Natural killer cell (primary cell): ENCODE data around the gene KREMEN2. TPM values are rescaled to one million over a fixed set of nuclear protein-coding genes. Genes with fewer than 3 reads are reported as not detected.

Experiments used
- ATAC-seq, 3 donors: fragments of 150-1000 bp in 2 of 3; fragments of 200-7000 bp in 1 of 3; cut with Tn5 transposase; 1 replicate in 1 of 3; 2 replicates in 2 of 3; pipeline ENCODE4 v1.10.0; 2021; ENCODE audit warnings: mild to moderate bottlenecking in 2 of 3, moderate library complexity in 2 of 3
- DNase-seq, 2 donors: peaks; one replicate each; pipeline versions ENCODE4 v3.0.0 to v3.0.0-alpha.2; 2013 to 2021; ENCODE audit warnings: mixed read lengths in 1 of 2
- H3K27ac ChIP-seq: one replicate; pipeline ENCODE4 v1.5.1; 2013; ENCODE audit warnings: mild to moderate bottlenecking, low read length
- H3K27me3 ChIP-seq: one replicate; pipeline ENCODE4 v1.6.1; 2013; ENCODE audit warnings: low read length; ENCODE audit not compliant: control insufficient read depth, insufficient read depth
- H3K36me3 ChIP-seq: one replicate; pipeline ENCODE4 v1.6.1; 2013; ENCODE audit warnings: low read length; ENCODE audit not compliant: control insufficient read depth, insufficient read depth
- H3K4me1 ChIP-seq: one replicate; pipeline ENCODE4 v1.6.1; 2013; ENCODE audit warnings: low read length; ENCODE audit not compliant: control insufficient read depth, insufficient read depth
- H3K4me3 ChIP-seq: one replicate; pipeline ENCODE4 v1.5.1; 2013; ENCODE audit warnings: low read length
- H3K9me3 ChIP-seq: one replicate; pipeline ENCODE4 v1.6.1; 2013; ENCODE audit warnings: low read length; ENCODE audit not compliant: control insufficient read depth, insufficient read depth
- H3K27ac Mint-ChIP-seq, 2 donors: one replicate each; pipeline ENCODE4 v1.8.0; 2022; ENCODE audit warnings: mild to moderate bottlenecking in 2 of 2, mixed read lengths in 2 of 2, moderate library complexity in 1 of 2
- H3K27me3 Mint-ChIP-seq, 2 donors: one replicate each; pipeline ENCODE4 v1.8.0; 2022; ENCODE audit warnings: low read depth in 2 of 2, mixed read lengths in 2 of 2
- H3K36me3 Mint-ChIP-seq: one replicate; pipeline ENCODE4 v1.8.0; 2022; ENCODE audit warnings: mixed read lengths
- H3K4me1 Mint-ChIP-seq, 2 donors: one replicate each; pipeline ENCODE4 v1.8.0; 2022; ENCODE audit warnings: mixed read lengths in 2 of 2
- H3K4me3 Mint-ChIP-seq: one replicate; pipeline ENCODE4 v1.8.0; 2022; ENCODE audit warnings: mild to moderate bottlenecking, moderate library complexity, mixed read lengths
- H3K9me3 Mint-ChIP-seq, 2 donors: one replicate each; pipeline ENCODE4 v1.8.0; 2022; ENCODE audit warnings: mixed read lengths in 2 of 2
- WGBS: methylation state at CpG from one replicate; pipeline ENCODE4 v1.1.7; 2013; ENCODE audit warnings: missing lambda C conversion rate; ENCODE audit not compliant: insufficient coverage; 5-methylcytosine and 5-hydroxymethylcytosine counted together
- intact Hi-C: fragments of 100-400 bp; cut with micrococcal nuclease; formaldehyde crosslinking; loops from one replicate; pipeline ENCODE4 v1.14.2; 2022
- total RNA-seq, 4 donors: library from RNA; stranded (reverse); fragments of 120-200 nt in 1 of 4; gene quantifications; one replicate each; pipeline versions ENCODE4 v1.2.3 to v1.2.4, GENCODE V29; 2013 to 2022
- TF ChIP-seq, protein P1 (sequence below): fragments of 200-600 bp; IDR thresholded peaks from one replicate; pipeline ENCODE4 v1.8.0; 2022; ENCODE audit warnings: antibody characterized with exemption

The KREMEN2 gene
- total RNA-seq, 3 donors from 2014 or later (not counting 1 experiment from before 2014, with no cell fraction given) = 0.16 TPM; not detected in 2

DNA sequence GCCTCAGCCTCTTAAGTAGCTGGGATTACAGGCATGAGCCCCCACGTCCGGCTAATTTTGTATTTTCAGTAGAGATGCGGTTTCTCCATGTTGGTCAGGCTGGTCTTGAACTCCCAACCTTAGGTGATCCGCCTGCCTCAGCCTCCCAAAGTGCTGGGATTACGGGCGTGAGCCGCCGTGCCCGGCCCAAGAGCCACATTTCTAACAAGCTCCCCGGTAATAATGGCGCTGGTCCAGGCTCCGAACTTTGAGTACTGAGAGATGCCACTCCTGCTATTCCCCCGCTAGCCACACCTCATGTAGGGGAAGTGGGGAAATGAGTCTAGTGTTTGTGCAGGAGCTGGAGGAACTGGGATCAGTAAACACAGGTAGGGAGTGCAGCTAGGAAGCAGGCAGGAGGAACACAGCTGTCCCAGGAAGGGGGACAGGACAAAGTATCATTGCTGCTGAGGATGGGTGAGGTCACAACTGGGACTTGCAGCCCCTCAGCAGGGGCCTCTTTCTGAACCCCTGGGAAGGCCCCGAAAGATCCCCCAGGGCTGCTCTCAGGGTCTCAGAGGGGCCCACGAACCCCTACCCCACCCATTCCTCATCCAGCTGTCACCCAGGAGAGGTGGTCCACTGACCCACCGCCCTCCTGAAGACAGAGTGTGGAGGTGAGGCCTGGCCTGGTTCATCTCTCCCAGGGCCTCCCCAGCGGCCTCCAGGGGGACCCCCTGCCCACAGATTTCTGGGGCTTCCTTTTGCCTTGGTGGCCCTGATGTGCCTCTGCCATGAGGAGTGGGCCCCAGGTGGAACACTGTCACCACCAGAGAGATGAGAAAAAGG lies 3.7 kb upstream of the KREMEN2 start:
- TF ChIP-seq, protein P1, sequence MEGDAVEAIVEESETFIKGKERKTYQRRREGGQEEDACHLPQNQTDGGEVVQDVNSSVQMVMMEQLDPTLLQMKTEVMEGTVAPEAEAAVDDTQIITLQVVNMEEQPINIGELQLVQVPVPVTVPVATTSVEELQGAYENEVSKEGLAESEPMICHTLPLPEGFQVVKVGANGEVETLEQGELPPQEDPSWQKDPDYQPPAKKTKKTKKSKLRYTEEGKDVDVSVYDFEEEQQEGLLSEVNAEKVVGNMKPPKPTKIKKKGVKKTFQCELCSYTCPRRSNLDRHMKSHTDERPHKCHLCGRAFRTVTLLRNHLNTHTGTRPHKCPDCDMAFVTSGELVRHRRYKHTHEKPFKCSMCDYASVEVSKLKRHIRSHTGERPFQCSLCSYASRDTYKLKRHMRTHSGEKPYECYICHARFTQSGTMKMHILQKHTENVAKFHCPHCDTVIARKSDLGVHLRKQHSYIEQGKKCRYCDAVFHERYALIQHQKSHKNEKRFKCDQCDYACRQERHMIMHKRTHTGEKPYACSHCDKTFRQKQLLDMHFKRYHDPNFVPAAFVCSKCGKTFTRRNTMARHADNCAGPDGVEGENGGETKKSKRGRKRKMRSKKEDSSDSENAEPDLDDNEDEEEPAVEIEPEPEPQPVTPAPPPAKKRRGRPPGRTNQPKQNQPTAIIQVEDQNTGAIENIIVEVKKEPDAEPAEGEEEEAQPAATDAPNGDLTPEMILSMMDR = no peak
- DNase-seq (no peak), ATAC-seq (no peak)
- Mint-ChIP-seq H3K9me3 (no peaks in the 10 kb centered on the region), H3K4me1 (peaks cover 0 to 19% of the 10 kb centered on the region in 2 donors), H3K27ac (no peak overlapping the region), H3K4me3 (no peak overlapping the region), H3K27me3 (peaks cover 0 to 17% of the 10 kb centered on the region in 2 donors), H3K36me3 (no peaks in the 10 kb centered on the region)
- Histone ChIP-seq H3K27ac (no peak overlapping the region), H3K27me3 (peaks cover 36% of the 10 kb centered on the region), H3K4me1 (peaks cover 32% of the 10 kb centered on the region), H3K4me3 (no peak overlapping the region), H3K36me3 (no peaks in the 10 kb centered on the region), H3K9me3 (no peaks in the 10 kb centered on the region)
- intact Hi-C loops = no loop called here
- WGBS = 85% methylated on average over 17 of the region's 17 CpGs

DNA sequence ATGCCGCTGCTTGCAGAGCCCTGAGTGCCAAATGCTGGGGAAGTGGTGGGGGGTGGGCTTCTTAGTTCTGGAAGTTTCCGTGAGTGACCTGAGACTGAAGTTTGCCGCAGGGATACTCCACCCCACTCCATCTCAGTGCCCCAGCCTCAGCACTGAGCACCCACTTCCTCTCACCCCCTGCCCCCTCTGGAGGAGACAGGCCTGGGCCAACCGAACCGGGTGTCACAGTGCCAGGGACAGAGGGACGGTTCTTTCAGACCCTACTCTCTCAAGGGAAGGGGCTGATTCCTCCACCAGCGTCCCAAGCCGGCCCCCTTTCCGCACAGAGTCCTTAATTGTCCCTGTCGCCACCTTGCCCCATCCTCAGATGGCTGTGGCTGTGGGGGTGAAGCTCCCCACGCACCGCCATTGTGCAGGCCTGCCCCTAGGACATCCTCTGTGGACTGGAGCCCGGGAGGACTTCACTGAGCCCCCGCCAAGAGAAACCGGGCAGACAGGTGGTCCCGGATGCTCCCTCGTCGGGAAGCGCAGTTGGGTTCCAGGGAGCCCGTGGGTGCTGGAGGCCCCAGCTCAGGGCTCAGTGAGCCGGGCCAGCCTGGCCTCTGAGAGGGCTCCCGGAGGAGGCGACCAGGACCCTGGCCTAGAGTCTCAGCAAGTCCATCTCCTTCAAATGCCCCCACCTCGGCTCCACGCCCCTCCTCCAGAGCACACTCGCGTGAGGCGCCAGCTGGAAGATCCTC lies 1.6 kb upstream of the KREMEN2 start:
- TF ChIP-seq, protein P1 = no peak
- H3K4me3 Mint-ChIP-seq = no peak overlapping the region
- peaks cover 44% of the 10 kb centered on the region for H3K27me3 ChIP-seq
- H3K4me1 Mint-ChIP-seq = peaks cover 0 to 23% of the 10 kb centered on the region in 2 donors
- H3K9me3 ChIP-seq = no peaks in the 10 kb centered on the region
- DNase-seq (peak in 1 of 2 donors; percentile 29), ATAC-seq (no peak)
- 32% methylated on average over 28 of the region's 28 CpGs for WGBS
- no peak overlapping the region for H3K27ac ChIP-seq
- no peaks in the 10 kb centered on the region for H3K9me3 Mint-ChIP-seq
- H3K36me3 Mint-ChIP-seq = no peaks in the 10 kb centered on the region
- intact Hi-C loops = no loop called here
- peaks cover 0 to 14% of the 10 kb centered on the region in 2 donors for H3K27me3 Mint-ChIP-seq
- no peaks in the 10 kb centered on the region for H3K36me3 ChIP-seq
- H3K4me1 ChIP-seq = peaks cover 41% of the 10 kb centered on the region
- H3K27ac Mint-ChIP-seq = no peak overlapping the region
- no peak overlapping the region for H3K4me3 ChIP-seq

DNA sequence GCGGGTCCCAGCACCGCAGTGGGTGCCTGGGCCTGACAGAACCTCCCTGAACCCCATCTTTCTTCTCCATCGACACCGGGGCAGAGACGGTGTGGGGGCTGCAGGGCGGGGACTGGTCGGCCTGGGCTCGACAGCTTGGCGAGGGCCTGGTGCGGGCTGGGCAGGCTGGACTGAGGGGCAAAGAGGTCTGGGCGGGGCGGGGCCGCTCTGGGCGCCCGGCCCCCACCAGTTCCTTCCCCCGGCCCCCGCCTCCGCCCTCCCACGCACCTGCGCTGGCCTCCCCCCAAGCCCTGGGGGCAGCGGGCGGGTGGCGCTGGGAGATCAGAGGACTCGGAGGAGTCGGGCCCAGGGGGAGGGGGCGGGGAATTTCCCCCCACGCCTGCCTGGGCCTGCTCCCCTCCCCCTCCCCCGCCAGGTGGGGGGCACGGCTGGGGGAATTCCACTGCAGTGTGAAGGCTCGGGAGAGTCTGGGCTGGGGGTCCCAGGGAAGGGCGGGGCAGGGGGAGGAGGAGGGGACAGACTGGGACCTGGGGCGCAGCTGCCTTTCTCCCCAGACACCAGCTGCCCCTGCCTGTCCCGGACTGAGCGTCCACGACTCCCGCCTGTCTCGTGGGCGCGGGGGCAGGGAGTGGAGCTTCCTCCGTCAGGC lies 877 bp upstream of the KREMEN2 start:
- H3K4me3 Mint-ChIP-seq = peak overlapping the region; percentile 65
- intact Hi-C loops = no loop called here
- Histone ChIP-seq H3K4me3 (no peak overlapping the region), H3K4me1 (peaks cover 48% of the 10 kb centered on the region), H3K27ac (no peak overlapping the region), H3K36me3 (no peaks in the 10 kb centered on the region), H3K9me3 (no peaks in the 10 kb centered on the region), H3K27me3 (peaks cover 51% of the 10 kb centered on the region)
- DNase-seq (peak in 1 of 2 donors; percentile 78), ATAC-seq (peak in 1 of 3 donors; percentile 13)
- no peak overlapping the region for H3K27ac Mint-ChIP-seq
- H3K27me3 Mint-ChIP-seq = peaks cover 7 to 18% of the 10 kb centered on the region in 2 donors
- 2% methylated on average over 28 of the region's 40 CpGs for WGBS
- TF ChIP-seq, protein P1 = no peak
- H3K4me1 Mint-ChIP-seq = peaks cover 4 to 27% of the 10 kb centered on the region in 2 donors
- no peaks in the 10 kb centered on the region for H3K9me3 Mint-ChIP-seq
- no peaks in the 10 kb centered on the region for H3K36me3 Mint-ChIP-seq
